GM18909 (cell line): ENCODE data around the gene DERL3.

Experiments
- ATAC-seq: cut with Tn5 transposase; IDR thresholded peaks from one replicate; pipeline ENCODE4 v1.9.1; 2021; ENCODE audit warnings: mild to moderate bottlenecking; ENCODE audit not compliant: unreplicated experiment, poor library complexity

The DERL3 gene

DNA sequence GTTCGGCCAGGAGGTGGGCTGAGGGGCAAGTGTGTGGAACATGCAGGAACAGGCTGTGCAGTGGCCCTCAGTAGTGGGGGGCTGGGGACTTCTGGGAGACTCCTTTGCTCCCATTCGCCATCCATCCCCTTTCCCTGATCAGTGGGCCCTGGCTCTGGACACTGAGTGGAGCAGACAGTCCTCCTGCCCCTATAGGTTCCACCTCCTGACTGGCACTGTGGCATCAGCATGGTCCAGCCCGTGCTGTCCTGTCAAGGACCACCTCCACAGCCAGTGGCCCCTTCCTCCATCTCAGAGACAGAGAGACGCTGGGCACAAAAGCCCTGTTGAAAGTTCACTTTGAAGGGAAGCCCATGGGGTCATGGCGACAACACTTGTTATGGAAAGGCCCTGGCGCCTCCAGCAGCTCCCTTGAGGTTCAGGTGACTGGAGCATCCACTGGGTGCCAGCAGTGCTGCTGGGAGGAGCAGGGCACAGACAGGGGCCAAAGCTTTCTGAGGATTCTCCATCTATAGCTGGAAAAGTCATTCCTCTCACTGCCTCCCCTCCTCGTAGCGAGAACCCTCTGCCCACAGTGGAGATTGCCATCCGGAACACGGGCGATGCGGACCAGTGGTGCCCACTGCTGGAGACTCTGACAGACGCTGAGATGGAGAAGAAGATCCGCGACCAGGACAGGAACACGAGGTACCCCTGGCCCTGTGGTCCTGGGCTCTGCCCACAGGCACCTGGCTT is 5.6 kb downstream of the DERL3 start:
- no peak for ATAC-seq

DNA sequence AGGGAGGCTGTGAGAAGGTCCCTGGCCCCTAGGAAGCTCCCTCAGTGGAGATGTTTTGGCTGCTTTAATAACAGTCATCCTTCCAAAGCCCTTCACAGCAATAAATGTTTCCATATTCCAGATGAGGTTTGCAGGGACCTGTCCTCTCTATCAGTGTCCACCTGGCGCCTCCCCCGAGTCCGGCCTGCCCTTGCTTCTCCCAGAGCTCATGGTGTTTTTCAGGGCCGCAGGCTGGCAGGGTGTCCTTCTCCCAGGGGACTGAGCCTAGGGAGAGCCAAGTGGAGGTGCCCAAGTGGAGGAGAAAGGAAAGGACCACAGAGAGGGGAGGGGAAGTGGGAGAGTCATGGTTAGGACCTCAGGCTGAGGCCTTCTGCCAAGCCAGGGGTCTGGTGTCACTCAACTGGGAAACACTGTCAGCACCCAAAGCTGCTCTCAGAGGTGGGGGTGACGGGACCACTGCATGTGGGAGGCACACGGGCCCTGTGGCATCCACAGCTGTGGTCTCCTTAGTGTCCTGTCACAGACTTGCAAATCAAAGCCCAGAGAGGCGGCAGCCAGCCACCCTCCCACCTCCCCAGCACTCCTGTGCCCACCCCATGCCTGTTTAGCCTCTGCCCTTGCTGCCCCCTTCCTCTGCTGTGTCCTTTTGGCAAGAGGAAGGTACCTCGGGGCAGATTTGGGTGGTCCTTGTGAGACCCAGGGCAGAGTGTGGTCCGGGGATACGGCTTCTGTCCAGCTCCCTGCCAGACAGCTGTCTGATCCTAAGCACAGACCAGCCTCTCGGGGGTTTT is 6.4 kb downstream of the DERL3 start:
- ATAC-seq: no peak

- ATAC-seq: no peak
These were observed 7.0 kb downstream of the DERL3 start for GRCh38 chr22:23831781-23832180.

- no peak for ATAC-seq
These were observed 7.5 kb downstream of the DERL3 start for GRCh38 chr22:23831261-23831660.

DNA sequence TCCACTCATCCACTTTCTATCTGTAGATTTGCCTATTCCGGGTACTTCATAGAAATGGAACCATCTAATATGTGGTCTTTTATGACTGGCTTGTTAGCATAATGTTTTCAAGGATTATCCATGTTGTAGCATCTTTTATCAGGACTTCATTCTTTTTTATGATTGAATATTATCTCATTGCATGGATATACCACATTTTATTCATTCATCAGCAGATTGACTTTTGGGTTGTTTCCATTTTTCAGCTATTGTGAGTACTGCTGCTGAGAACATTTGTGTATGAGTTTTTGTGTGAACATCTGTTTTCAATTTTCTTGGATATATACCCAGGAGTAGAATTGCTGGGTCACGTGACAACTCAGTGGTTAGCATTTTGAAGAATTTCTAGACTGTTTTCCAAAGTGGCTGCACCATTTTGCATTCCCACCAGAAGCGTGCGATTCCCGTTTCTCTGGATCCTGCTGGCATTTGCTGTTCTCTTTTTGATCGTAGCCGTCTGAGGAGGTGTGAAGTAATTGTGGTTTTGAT is 8.9 kb downstream of the DERL3 start:
- no peak for ATAC-seq

DNA sequence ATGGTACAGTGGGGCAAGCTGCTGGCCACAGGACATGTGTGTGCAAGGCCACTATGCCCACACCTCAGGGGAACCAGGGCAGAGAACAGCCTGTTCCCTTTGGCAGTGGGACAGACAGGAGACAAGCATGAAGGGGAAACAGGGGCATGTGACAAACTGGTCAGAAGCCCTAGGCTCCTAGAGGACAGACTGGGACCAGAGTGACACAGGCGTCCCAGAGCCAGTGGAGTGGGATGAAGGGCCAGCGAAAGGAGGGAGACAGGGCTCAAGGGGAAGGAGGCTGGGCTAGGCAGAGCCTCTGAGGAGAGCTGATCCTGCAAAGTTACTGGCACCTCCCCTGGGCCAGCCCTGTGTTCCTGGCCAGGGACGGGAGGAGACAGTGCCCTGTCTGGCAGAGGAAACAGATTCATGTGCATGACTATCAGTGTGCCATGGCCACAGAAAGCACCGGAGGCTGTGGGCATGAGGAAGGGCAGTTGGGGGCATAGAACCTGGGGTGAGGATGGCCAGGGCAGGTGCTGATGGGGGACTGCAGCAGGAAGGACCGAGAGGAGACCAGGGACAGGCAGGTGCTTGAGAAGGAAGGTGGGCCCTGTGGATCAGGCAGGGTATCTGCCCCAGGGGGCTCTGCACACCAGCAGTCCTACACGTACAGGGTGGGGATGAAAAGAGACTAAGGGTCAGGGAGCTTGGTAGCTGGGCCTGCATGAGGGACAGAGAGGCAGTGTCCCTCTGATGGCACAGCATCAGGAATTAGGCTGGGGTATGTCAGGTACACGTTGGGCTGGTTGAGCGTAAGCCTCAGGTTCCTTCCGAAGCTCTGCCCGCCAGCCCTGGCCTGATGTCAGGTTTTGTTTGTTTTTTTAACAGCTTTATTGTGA is 9.8 kb downstream of the DERL3 start:
- ATAC-seq: no peak

DNA sequence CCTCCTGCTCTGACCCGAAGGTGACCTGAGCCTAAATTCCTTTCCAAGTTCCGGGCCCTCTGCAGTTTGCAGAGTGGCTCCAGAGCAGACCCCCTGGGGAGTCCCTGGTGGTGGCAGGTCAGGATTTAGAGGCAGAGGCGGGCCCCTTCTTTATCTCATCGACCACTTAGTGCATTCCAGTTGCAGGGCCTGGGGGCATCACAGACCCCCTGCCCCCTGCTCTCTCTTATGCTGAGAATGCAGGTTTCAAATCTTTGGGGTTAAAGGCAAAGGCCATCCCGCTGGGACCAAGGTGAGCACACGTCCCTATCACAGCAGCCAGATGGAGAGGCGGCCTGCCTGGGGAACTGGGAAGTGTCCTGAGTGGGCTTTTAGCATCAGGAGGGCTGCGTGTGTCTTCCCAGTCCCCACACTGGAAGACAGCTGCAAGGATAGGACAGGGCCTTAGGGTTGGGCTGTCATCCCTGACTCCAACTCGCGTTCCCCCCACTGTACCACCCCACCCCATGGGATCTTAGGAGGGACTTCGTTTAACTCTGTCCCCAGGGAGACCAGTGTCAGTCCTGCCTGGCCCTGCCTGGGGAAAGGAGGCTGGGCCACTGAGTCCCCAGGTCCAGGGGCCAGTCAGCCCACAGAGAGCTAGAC is 11.3 kb downstream of the DERL3 start:
- no peak for ATAC-seq

DNA sequence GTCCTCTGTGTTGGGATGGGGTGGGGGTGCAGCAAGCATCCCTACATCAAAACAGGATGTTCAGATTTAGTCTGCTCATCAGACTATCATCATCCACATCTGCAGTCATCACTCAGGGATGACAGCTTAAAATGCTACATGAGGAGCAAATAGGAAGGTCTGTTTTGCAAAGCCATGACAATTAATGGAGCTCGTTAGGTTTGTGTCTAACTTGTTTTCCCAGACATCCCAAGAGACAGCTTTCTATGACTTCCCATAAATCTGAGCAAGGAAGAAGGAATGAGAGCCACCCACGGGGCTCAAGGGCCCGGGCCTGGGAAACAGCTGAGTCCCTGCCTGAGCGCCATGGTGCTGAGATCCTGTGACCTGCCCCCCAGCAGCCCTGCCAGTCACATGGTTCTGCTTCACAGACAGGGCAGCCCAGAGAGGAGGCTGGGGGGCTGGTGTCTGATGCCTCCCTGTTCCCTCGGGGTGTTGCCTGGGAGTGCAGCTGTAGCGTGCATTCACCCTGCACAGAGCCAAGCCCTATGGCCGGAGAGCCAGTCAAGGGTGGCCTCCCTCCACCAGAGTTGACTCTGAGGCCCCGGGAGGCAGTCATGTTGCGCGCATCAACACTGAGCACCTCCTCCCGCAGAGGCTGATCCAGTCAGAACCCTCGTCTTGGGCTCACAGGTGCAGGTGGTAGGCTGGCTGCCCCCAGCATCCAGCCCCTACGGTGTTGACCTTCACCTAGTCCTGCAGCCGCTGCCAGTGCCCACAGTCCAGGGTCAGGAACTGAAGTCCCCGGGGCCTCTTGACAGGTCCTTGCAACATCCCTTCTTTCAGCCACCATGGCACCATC is 12.1 kb downstream of the DERL3 start:
- no peak for ATAC-seq

- no peak for ATAC-seq
These were observed 13.4 kb downstream of the DERL3 start for GRCh38 chr22:23825246-23825905.

- no peak for ATAC-seq
These were observed 14.1 kb downstream of the DERL3 start for GRCh38 chr22:23824476-23825245.

DNA sequence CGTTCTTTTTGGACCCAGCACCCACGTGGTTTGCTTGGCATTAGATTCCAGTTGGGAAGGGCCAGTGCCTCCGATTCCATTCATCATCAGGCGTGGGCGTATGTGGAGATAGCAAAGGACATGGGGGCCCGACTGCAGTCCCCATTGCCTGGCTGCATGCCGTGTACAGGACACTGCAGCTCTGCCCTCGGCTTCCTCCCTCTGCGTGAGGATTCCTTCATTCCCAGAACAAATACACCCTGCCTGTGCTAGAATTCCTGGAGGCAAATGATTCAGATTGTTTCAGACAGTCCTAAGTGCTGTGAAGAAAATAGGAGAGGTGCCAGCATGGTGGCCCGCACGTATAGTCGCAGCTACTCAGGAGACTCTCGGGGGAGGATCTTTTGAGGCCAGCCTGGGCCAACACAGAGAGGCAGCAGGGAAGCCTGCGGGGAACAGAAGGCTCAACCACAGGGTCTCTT is 15.4 kb downstream of the DERL3 start:
- no peak for ATAC-seq

- no peak for ATAC-seq
These were observed 16.6 kb downstream of the DERL3 start for GRCh38 chr22:23822101-23822671.

GRCh38 chr22:23820748-23821211 is 18.0 kb downstream of the DERL3 start:
- no peak for ATAC-seq

DNA sequence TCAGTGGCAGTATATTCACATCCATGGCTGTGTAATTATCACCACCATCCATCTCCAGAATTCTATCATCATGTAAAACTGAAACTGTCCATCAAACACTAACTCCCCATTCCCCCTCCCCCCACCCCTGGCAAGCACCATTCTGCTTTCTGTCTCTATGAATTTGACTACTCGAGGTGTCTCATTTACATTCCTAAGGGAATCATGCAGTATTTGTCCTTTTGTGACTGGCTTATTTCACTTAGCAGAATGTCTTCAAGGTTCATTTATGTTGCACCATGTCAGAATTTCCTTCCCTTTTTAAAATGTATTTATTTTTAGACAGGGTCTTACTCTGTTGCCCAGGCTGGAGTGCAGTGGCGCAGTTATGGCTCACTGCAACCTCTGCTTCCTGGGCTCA is 20.3 kb downstream of the DERL3 start:
- ATAC-seq: no peak

- ATAC-seq: no peak
These were observed 21.7 kb downstream of the DERL3 start for GRCh38 chr22:23817146-23817545.

- no peak for ATAC-seq
These were observed 22.4 kb downstream of the DERL3 start for GRCh38 chr22:23816156-23816976.
